GM12878 (cell line): Measurements from ENCODE around the gene LMAN1L. TPM values are rescaled to one million over a fixed set of nuclear protein-coding genes. Genes with fewer than 3 reads are reported as not detected.

ENCODE experiments used
- ATAC-seq: fragments of 200-7000 bp; cut with Tn5 transposase; 3 replicates; pipeline ENCODE4 v1.9.1; 2020; ENCODE audit warnings: mild to moderate bottlenecking, moderate library complexity
- BruUV-seq: library from RNA; stranded (reverse); fragments of 400-500 nt; replicated peaks from 2 replicates; lab custom pipeline; 2021; lab: Mats Ljungman, UMichigan
- CTCF ChIA-PET: fragments of 300-600 bp; sonication (Branson Sonifier 250); formaldehyde crosslinking; extraction: SDS; loops from one replicate; lab custom pipeline; 2021; ENCODE audit warnings: inconsistent platforms; lab: Yijun Ruan, JAX
- POLR2A ChIA-PET: fragments of 350-600 bp; formaldehyde crosslinking; extraction: SDS; loops from one replicate; lab custom pipeline; 2021; ENCODE audit warnings: inconsistent platforms; lab: Charles Lee
- RAD21 ChIA-PET: fragments of 300-600 bp; sonication (Branson Sonifier 250); formaldehyde crosslinking; loops from one replicate; lab custom pipeline; 2023; ENCODE audit warnings: antibody characterized with exemption; ENCODE audit not compliant: unreplicated experiment; lab: Charles Lee
- SMC1A ChIA-PET: fragments of 300-600 bp; sonication (Branson Sonifier 250); formaldehyde crosslinking; loops from one replicate; lab custom pipeline; 2023; ENCODE audit not compliant: unreplicated experiment, uncharacterized antibody; lab: Charles Lee
- DNase-seq: peaks from one replicate; pipeline ENCODE4 v3.0.0-alpha.2; 2011; ENCODE audit warnings: low read depth, low spot score
- FAIRE-seq: peaks from 3 replicates; lab custom pipeline; 2011; peaks lifted over from hg19 to GRCh38; lab: Jason Lieb, UNC
- H2AFZ ChIP-seq: 2 replicates; pipeline ENCODE4 v1.6.0; 2011; ENCODE audit warnings: low read depth, low read length, control low read depth; ENCODE audit not compliant: control insufficient read depth
- H3K27ac ChIP-seq: 2 replicates; pipeline ENCODE4 v1.5.1; 2011; ENCODE audit warnings: control low read depth; ENCODE audit not compliant: control insufficient read depth, insufficient read depth
- H3K27me3 ChIP-seq, 2 experiments: replicated peaks in 1 of 2; 2 replicates each; pipeline versions ENCODE4 v1.6.0 to v1.6.1; 2011; ENCODE audit warnings: low read length in 1 of 2; ENCODE audit not compliant: control insufficient read depth in 2 of 2, insufficient read depth in 2 of 2
- H3K36me3 ChIP-seq, 2 experiments: 2 replicates each; pipeline ENCODE4 v1.5.1; 2011; ENCODE audit warnings: low read length in 1 of 2; ENCODE audit not compliant: control insufficient read depth in 2 of 2, insufficient read depth in 2 of 2
- H3K4me1 ChIP-seq: 2 replicates; pipeline ENCODE4 v1.6.1; 2011; ENCODE audit warnings: mild to moderate bottlenecking, low read length, moderate library complexity, mixed read lengths; ENCODE audit not compliant: control insufficient read depth, insufficient read depth
- H3K4me2 ChIP-seq: 2 replicates; pipeline ENCODE4 v1.6.0; 2011; ENCODE audit warnings: control low read depth; ENCODE audit not compliant: control insufficient read depth, insufficient read depth
- H3K4me3 ChIP-seq: fragments of 200-600 bp; sonication (generic); 2 replicates; pipeline ENCODE4 v1.5.1; 2016
- H3K79me2 ChIP-seq: 2 replicates; pipeline ENCODE4 v1.6.0; 2011; ENCODE audit warnings: low read length; ENCODE audit not compliant: control insufficient read depth, insufficient read depth
- H3K9ac ChIP-seq: 2 replicates; pipeline ENCODE4 v1.8.0; 2011; ENCODE audit warnings: low read length, control low read depth, mixed read lengths; ENCODE audit not compliant: control insufficient read depth, insufficient read depth
- H3K9me3 ChIP-seq: replicated peaks from 3 replicates; pipeline ENCODE4 v1.5.1; 2011; ENCODE audit warnings: mild to moderate bottlenecking, low read length; ENCODE audit not compliant: control insufficient read depth, insufficient read depth
- H4K20me1 ChIP-seq: 2 replicates; pipeline ENCODE4 v1.6.0; 2011; ENCODE audit not compliant: control insufficient read depth, insufficient read depth
- CBX5 ChIP-seq: sonication (generic); IDR thresholded peaks from 2 replicates; pipeline ENCODE4 v1.6.1; 2016; ENCODE audit warnings: low read depth, moderate library complexity, mild to moderate bottlenecking, inconsistent platforms
- ELK1 ChIP-seq: IDR thresholded peaks from 2 replicates; pipeline ENCODE4 v1.6.1; 2012; ENCODE audit warnings: low read depth, low read length, improper control_type of control experiment
- ETV6 ChIP-seq, 2 experiments: fragments of 450-650 bp in 1 of 2; IDR thresholded peaks in 1 of 2; conservative IDR thresholded peaks in 1 of 2; 2 replicates each; pipeline ENCODE4 v1.6.1; 2014; ENCODE audit warnings: antibody characterized with exemption in 1 of 2, borderline replicate concordance in 1 of 2, low read depth in 1 of 2, mild to moderate bottlenecking in 1 of 2, moderate library complexity in 1 of 2
- IKZF1 ChIP-seq: fragments of 450-650 bp; conservative IDR thresholded peaks from 2 replicates; pipeline ENCODE4 v1.6.1; 2017; ENCODE audit warnings: antibody characterized with exemption, mild to moderate bottlenecking
- KAT2A ChIP-seq: conservative IDR thresholded peaks from 2 replicates; pipeline ENCODE4 v1.6.1; 2011; ENCODE audit warnings: low read depth, low read length; ENCODE audit not compliant: control insufficient read depth
- KDM1A ChIP-seq: fragments of 200-600 bp; sonication (generic); IDR thresholded peaks from 2 replicates; pipeline ENCODE4 v1.6.1; 2016; ENCODE audit warnings: borderline replicate concordance
- MAX ChIP-seq: IDR thresholded peaks from 2 replicates; pipeline ENCODE4 v1.6.1; 2012; ENCODE audit warnings: low read depth, low read length, improper control_type of control experiment
- MEF2A ChIP-seq: IDR thresholded peaks from 2 replicates; pipeline ENCODE4 v1.6.1; 2011; ENCODE audit warnings: low read depth, mild to moderate bottlenecking, low read length, moderate library complexity; ENCODE audit not compliant: insufficient read depth
- MXI1 ChIP-seq: fragments of 150-350 bp; IDR thresholded peaks from 2 replicates; pipeline ENCODE4 v1.6.1; 2011; ENCODE audit warnings: low read depth, mild to moderate bottlenecking, inconsistent platforms, low read length, improper control_type of control experiment
- NR2C2 ChIP-seq: IDR thresholded peaks from 2 replicates; pipeline ENCODE4 v1.6.1; 2011; ENCODE audit warnings: borderline replicate concordance, low read depth; ENCODE audit not compliant: control insufficient read depth, insufficient read length
- RAD51 ChIP-seq: fragments of 450-650 bp; IDR thresholded peaks from 2 replicates; pipeline ENCODE4 v1.6.1; 2016; ENCODE audit warnings: moderate library complexity, mild to moderate bottlenecking, inconsistent platforms
- RB1 ChIP-seq: fragments of 450-650 bp; formaldehyde crosslinking; IDR thresholded peaks from 2 replicates; pipeline ENCODE4 v1.6.1; 2017; ENCODE audit warnings: mild to moderate bottlenecking, borderline replicate concordance
- SMARCA5 ChIP-seq: fragments of 450-650 bp; IDR thresholded peaks from 2 replicates; pipeline ENCODE4 v1.6.1; 2017; ENCODE audit warnings: mild to moderate bottlenecking
- USF2 ChIP-seq: IDR thresholded peaks from 2 replicates; pipeline ENCODE4 v1.6.1; 2011; ENCODE audit warnings: low read depth, low read length, improper control_type of control experiment, borderline replicate concordance
- WRNIP1 ChIP-seq: IDR thresholded peaks from 2 replicates; pipeline ENCODE4 v1.6.1; 2011; ENCODE audit warnings: low read depth, low read length, improper control_type of control experiment, borderline replicate concordance
- WGBS: methylation state at CpG from one replicate; pipeline ENCODE4 v1.1.6; 2016; ENCODE audit warnings: low lambda C conversion rate; ENCODE audit not compliant: insufficient replicate concordance, insufficient coverage; ENCODE audit errors: missing lambda C conversion rate; 5-methylcytosine and 5-hydroxymethylcytosine counted together
- in situ Hi-C: fragments of 300-500 bp; cut with MboI; formaldehyde crosslinking; loops from 9 replicates; pipeline ENCODE4 v1.14.3; 2018; ENCODE audit warnings: mixed read lengths
- intact Hi-C: fragments of 100-400 bp; cut with micrococcal nuclease; formaldehyde crosslinking; loops from one replicate; pipeline ENCODE4 v1.14.2; 2022; ENCODE audit not compliant: unreplicated experiment
- polyA plus RNA-seq, 11 experiments: library from polyadenylated mRNA; depleted of rRNA in 4 of 11; unstranded in 6 of 11; stranded (reverse) in 5 of 11; fragments of >200 nt; fragmentation: Nextera tagmentation in 4 of 11; fragmentation: Illumina TruSeq in 1 of 11; extraction: Ambion mirVana in 4 of 11; extraction: Trizol in 1 of 11; gene quantifications; 1 replicate in 1 of 11; 2 replicates in 10 of 11; pipeline versions ENCODE4 v1.2.1 to v1.2.3, GENCODE V29; 2011 to 2016; ENCODE audit warnings: inconsistent platforms in 2 of 11, missing spikeins in 2 of 11, low read depth in 1 of 11
- total RNA-seq, 4 experiments: library from RNA; depleted of rRNA in 3 of 4; stranded (reverse); fragments of >200 nt in 3 of 4; fragmentation: Illumina TruSeq in 1 of 4; extraction: Trizol in 1 of 4; gene quantifications; 2 replicates each; pipeline versions ENCODE4 v1.2.1 to v1.2.3, GENCODE V29; 2013 to 2021
- TF ChIP-seq, protein P1 (sequence below): fragments of 450-650 bp; IDR thresholded peaks from 2 replicates; pipeline ENCODE4 v1.6.1; 2017; ENCODE audit warnings: borderline replicate concordance
- TF ChIP-seq, protein P2 (sequence below): fragments of 450-650 bp; IDR thresholded peaks from 2 replicates; pipeline ENCODE4 v1.6.1; 2014; ENCODE audit warnings: mild to moderate bottlenecking

Gene LMAN1L
- total and polyA plus RNA-seq, 10 of the 15 experiments (the other 5 are each of a cell fraction or from before 2014, with no cell fraction given): not detected

DNA sequence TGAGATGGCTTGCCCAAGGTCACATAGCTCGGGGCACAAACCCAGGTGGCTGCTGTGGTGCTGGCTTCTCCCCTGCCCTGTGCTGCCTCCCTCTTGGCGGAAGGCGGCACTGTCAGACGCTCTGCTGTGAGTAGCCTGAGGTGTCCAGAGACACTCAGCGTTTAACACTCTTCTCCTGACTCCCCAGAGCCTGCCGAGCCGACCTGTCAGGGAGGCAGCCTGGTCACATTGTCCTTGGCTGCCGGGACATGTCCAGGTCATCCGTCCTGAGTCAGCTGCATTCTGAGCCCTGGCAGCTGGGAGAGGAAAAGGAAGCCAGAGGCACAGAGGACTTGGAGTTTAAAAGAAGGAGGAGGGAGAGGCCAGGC lies 4.7 kb downstream of the LMAN1L start:
- TF ChIP-seq WRNIP1 (no peak), MEF2A (no peak), ELK1 (no peak), MAX (no peak), MXI1 (no peak), IKZF1 (no peak), KAT2A (no peak), KDM1A (no peak), RAD51 (no peak), SMARCA5 (no peak), RB1 (no peak), ETV6 (conservative IDR thresholded peaks at IDR 0.05 in 1 of 2, IDR thresholded peaks at IDR 0.05 in 1 of 2; ENCODE audit: borderline replicate concordance in 1 of 2, low read depth in 1 of 2) (no peak), CBX5 (no peak), NR2C2 (no peak), USF2 (no peak)
- TF ChIP-seq, protein P1, sequence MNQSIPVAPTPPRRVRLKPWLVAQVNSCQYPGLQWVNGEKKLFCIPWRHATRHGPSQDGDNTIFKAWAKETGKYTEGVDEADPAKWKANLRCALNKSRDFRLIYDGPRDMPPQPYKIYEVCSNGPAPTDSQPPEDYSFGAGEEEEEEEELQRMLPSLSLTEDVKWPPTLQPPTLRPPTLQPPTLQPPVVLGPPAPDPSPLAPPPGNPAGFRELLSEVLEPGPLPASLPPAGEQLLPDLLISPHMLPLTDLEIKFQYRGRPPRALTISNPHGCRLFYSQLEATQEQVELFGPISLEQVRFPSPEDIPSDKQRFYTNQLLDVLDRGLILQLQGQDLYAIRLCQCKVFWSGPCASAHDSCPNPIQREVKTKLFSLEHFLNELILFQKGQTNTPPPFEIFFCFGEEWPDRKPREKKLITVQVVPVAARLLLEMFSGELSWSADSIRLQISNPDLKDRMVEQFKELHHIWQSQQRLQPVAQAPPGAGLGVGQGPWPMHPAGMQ: no peak
- TF ChIP-seq, protein P2, sequence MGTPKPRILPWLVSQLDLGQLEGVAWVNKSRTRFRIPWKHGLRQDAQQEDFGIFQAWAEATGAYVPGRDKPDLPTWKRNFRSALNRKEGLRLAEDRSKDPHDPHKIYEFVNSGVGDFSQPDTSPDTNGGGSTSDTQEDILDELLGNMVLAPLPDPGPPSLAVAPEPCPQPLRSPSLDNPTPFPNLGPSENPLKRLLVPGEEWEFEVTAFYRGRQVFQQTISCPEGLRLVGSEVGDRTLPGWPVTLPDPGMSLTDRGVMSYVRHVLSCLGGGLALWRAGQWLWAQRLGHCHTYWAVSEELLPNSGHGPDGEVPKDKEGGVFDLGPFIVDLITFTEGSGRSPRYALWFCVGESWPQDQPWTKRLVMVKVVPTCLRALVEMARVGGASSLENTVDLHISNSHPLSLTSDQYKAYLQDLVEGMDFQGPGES: no peak
- TF ChIP-seq, all 136 proteins: peak for 0
- ChIA-PET RAD21 (no interaction called here), POLR2A (interaction anchor here (1.1 kb wide), 1 partner anchor 26 kb away, joined by 3 read pairs; the partner anchor contains the start of gene ULK3), CTCF (interaction anchor here (0.6 to 1.7 kb wide), 5 partner anchors 10 to 183 kb away, joined by 3 to 7 read pairs (median 4); no protein-coding TSS in a partner anchor), SMC1A (no interaction called here)
- H3K9me3 ChIP-seq: no peaks in the 10 kb centered on the region
- in situ Hi-C loops: no loop called here
- intact Hi-C loops: no loop called here
- peaks cover 16% of the 10 kb centered on the region for H3K4me1 ChIP-seq
- BruUV-seq: no TSS peak
- H3K79me2 ChIP-seq: no peaks in the 10 kb centered on the region
- H3K36me3 ChIP-seq: no peaks in the 10 kb centered on the region
- FAIRE-seq (no peak), DNase-seq (no peak), ATAC-seq (no peak)
- no peak overlapping the region for H3K4me2 ChIP-seq
- no peaks in the 10 kb centered on the region for H3K27me3 ChIP-seq
- no peaks in the 10 kb centered on the region for H4K20me1 ChIP-seq
- no peak overlapping the region for H2AFZ ChIP-seq
- 69% methylated on average over 9 of the region's 9 CpGs for WGBS
- no peak overlapping the region for H3K27ac ChIP-seq
- H3K9ac ChIP-seq: no peak overlapping the region
- no peak overlapping the region for H3K4me3 ChIP-seq
